ENCODE results near the gene VPS4B.

VPS4B gene

DNA sequence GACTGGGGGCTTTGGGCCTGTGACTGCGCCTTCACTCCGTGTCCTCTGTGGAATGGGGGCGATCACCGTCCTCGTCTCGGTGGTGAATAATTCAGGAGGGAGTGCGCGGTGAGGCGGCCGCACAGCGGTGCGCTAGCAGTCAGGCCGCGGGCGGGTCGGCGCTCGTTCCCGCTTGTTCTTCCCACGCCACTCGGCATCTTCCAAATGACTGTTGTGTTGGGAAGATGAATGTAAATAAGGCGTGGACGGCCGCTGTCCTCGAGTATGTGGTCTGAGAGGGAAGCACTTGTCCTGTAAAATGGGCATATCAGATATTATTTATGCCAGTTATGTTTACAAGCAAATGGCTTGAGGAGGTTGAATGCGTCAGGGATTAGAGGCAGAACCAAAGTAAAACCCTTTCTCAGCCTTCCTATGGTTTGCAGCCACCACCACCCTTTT is 608 bp upstream of the VPS4B start:
- ATAC-seq (ENCODE audit: low read depth) (peak; percentile 32), DNase-seq (ENCODE audit: low spot score) (peak; percentile 61)
- Histone ChIP-seq H3K4me1 (ENCODE audit: insufficient read depth, poor library complexity, severe bottlenecking) (peaks cover 19% of the 10 kb centered on the region), H3K9me3 (ENCODE audit: severe bottlenecking) (no peaks in the 10 kb centered on the region), H3K36me3 (ENCODE audit: low read depth) (peaks cover 28% of the 10 kb centered on the region), H3K4me3 (ENCODE audit: severe bottlenecking) (peak overlapping the region; percentile 75), H3K27ac (ENCODE audit: poor library complexity, severe bottlenecking) (peak overlapping the region; percentile 86), H3K27me3 (ENCODE audit: insufficient read depth, poor library complexity, severe bottlenecking) (no peaks in the 10 kb centered on the region)
- TF ChIP-seq, protein P1, sequence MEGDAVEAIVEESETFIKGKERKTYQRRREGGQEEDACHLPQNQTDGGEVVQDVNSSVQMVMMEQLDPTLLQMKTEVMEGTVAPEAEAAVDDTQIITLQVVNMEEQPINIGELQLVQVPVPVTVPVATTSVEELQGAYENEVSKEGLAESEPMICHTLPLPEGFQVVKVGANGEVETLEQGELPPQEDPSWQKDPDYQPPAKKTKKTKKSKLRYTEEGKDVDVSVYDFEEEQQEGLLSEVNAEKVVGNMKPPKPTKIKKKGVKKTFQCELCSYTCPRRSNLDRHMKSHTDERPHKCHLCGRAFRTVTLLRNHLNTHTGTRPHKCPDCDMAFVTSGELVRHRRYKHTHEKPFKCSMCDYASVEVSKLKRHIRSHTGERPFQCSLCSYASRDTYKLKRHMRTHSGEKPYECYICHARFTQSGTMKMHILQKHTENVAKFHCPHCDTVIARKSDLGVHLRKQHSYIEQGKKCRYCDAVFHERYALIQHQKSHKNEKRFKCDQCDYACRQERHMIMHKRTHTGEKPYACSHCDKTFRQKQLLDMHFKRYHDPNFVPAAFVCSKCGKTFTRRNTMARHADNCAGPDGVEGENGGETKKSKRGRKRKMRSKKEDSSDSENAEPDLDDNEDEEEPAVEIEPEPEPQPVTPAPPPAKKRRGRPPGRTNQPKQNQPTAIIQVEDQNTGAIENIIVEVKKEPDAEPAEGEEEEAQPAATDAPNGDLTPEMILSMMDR (IDR thresholded peaks at IDR 0.05; ENCODE audit: poor library complexity, severe bottlenecking): no peak

DNA sequence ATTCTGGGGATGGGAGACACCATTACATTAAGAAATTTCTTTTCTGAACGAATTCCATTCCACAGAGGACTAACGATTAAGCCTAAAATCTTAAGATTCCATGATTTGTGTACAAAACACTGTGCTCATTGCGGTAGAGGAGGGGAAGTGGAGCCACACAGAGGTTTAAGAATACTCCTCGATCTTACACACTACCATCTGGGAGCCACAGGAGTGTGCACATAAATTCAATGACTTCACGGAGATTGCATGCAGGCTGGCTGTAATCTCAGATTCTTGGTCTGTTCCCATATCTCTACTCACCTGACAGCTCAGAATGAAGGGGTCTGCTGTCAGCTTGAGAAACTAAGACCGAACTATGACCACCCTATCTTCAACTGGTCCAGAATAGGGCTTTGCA is 762 bp downstream of the VPS4B start:
- ATAC-seq (ENCODE audit: low read depth): no peak
- TF ChIP-seq, protein P1 (IDR thresholded peaks at IDR 0.05; ENCODE audit: poor library complexity, severe bottlenecking): no peak
- no peak for DNase-seq (ENCODE audit: low spot score)
- Histone ChIP-seq H3K4me1 (ENCODE audit: insufficient read depth, poor library complexity, severe bottlenecking) (peaks cover 10% of the 10 kb centered on the region), H3K27ac (ENCODE audit: poor library complexity, severe bottlenecking) (peak overlapping the region; percentile 86), H3K4me3 (ENCODE audit: severe bottlenecking) (peak overlapping the region; percentile 75), H3K27me3 (ENCODE audit: insufficient read depth, poor library complexity, severe bottlenecking) (no peaks in the 10 kb centered on the region), H3K36me3 (ENCODE audit: low read depth) (peaks cover 35% of the 10 kb centered on the region), H3K9me3 (ENCODE audit: severe bottlenecking) (no peaks in the 10 kb centered on the region)

DNA sequence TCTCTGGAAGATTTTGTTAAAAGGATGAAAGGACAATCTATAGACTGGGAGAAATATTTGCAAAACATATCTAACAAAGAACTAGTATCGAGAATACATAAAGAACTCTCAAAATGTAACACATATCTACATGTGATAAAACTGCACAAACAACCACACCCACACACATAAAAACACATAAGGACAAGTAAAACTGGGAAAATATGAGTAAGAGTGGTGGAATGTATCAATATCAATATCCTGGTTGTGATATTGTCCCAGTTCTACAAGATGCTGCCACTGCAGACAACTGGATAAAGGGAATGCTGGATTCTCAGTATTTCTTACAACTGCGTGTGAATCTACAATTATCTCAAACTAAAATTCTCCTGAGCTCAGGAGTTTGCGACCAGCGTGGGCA is 9.3 kb downstream of the VPS4B start:
- Histone ChIP-seq H3K4me1 (ENCODE audit: insufficient read depth, poor library complexity, severe bottlenecking) (peaks cover 41% of the 10 kb centered on the region), H3K36me3 (ENCODE audit: low read depth) (peaks cover 59% of the 10 kb centered on the region)
- TF ChIP-seq, protein P1 (IDR thresholded peaks at IDR 0.05; ENCODE audit: poor library complexity, severe bottlenecking): no peak

DNA sequence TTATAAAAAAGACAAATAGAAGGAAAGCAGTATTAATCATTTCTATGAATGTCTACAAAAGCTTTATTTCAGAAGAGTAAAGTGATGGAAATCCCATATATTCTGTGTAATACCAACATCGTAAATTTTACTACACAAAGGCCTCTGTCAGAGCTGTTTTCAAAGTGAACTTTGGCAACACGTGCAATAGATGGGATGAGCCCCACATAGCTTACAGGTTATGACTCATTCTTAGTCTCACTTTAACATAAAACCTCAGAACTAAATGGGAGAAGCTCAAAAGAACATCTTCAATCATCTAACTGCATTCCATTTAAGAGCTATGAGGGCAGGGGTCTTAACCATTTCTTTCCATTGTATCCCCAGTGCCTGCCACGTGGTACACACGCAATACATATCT is 11.5 kb downstream of the VPS4B start:
- ATAC-seq (ENCODE audit: low read depth): peak; percentile 92

More for the DNA sequence above, 9.3 kb downstream of the VPS4B start:
- Histone ChIP-seq H3K4me3 (ENCODE audit: severe bottlenecking) (no peak overlapping the region), H3K27me3 (ENCODE audit: insufficient read depth, poor library complexity, severe bottlenecking) (no peaks in the 10 kb centered on the region), H3K9me3 (ENCODE audit: severe bottlenecking) (no peaks in the 10 kb centered on the region), H3K27ac (ENCODE audit: poor library complexity, severe bottlenecking) (peak overlapping the region; percentile 86)
- no peak for DNase-seq (ENCODE audit: low spot score)
- ATAC-seq (ENCODE audit: low read depth): no peak

DNA sequence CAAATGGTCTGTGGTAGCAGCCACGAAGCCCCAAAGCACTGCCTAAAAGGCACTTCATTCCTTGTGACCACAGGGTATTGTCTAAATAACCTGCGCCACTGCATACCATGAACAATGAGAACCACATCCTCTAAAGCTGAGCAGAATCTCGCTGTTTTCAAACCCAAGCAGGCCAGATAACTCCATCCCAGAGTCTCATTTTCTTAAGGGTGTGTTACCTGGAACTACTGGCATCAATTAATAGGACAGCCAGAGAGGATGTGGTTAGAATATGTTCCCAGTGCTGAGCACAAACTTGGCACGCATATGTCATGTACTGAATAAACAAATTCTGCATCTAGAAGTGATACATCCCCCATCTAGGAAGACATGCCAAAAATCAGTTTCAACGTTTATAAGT is 13.0 kb downstream of the VPS4B start:
- Histone ChIP-seq H3K4me3 (ENCODE audit: severe bottlenecking) (no peak overlapping the region), H3K9me3 (ENCODE audit: severe bottlenecking) (no peaks in the 10 kb centered on the region), H3K27ac (ENCODE audit: poor library complexity, severe bottlenecking) (peak overlapping the region; percentile 86), H3K4me1 (ENCODE audit: insufficient read depth, poor library complexity, severe bottlenecking) (peaks cover 48% of the 10 kb centered on the region), H3K36me3 (ENCODE audit: low read depth) (peaks cover 79% of the 10 kb centered on the region), H3K27me3 (ENCODE audit: insufficient read depth, poor library complexity, severe bottlenecking) (no peaks in the 10 kb centered on the region)
- DNase-seq (ENCODE audit: low spot score): no peak
- TF ChIP-seq, protein P1 (IDR thresholded peaks at IDR 0.05; ENCODE audit: poor library complexity, severe bottlenecking): no peak
- peak; percentile 68 for ATAC-seq (ENCODE audit: low read depth)

More for the DNA sequence above, 11.5 kb downstream of the VPS4B start:
- DNase-seq (ENCODE audit: low spot score): no peak
- peak overlapping the region; percentile 86 for H3K27ac ChIP-seq (ENCODE audit: poor library complexity, severe bottlenecking)
- H3K36me3 ChIP-seq (ENCODE audit: low read depth): peaks cover 73% of the 10 kb centered on the region
- no peak overlapping the region for H3K4me3 ChIP-seq (ENCODE audit: severe bottlenecking)
- TF ChIP-seq, protein P1 (IDR thresholded peaks at IDR 0.05; ENCODE audit: poor library complexity, severe bottlenecking): no peak
- H3K9me3 ChIP-seq (ENCODE audit: severe bottlenecking): no peaks in the 10 kb centered on the region
- H3K27me3 ChIP-seq (ENCODE audit: insufficient read depth, poor library complexity, severe bottlenecking): no peaks in the 10 kb centered on the region
- peaks cover 48% of the 10 kb centered on the region for H3K4me1 ChIP-seq (ENCODE audit: insufficient read depth, poor library complexity, severe bottlenecking)

All from RWPE2 (cell line).